Measurements from ENCODE around the gene ENDOU.

- TF ChIP-seq POLR2AphosphoS5 (IDR thresholded peaks at IDR 0.05; ENCODE audit: low read depth, low read length) = no peak
- no peak for TF ChIP-seq POLR2A (IDR thresholded peaks at IDR 0.05; ENCODE audit: low read depth, low read length)
- no peak for TF ChIP-seq TAF1 (IDR thresholded peaks at IDR 0.05; ENCODE audit: low read depth, low read length)
- TF ChIP-seq PAX5 (IDR thresholded peaks at IDR 0.05; ENCODE audit: insufficient read depth, low read length, severe bottlenecking) = no peak
- TF ChIP-seq POU2F2 (IDR thresholded peaks at IDR 0.05; ENCODE audit: low read depth, low read length) = no peak
- no peak for TF ChIP-seq SPI1 (IDR thresholded peaks at IDR 0.05; ENCODE audit: low read depth, low read length)
These were observed 5.1 kb upstream of the ENDOU start for GRCh38 chr12:47730341-47730744.

All from GM12891 (cell line).